Dermis microvascular lymphatic vessel endothelial cell (primary cell): ENCODE measurements around the gene RNF128. TPM values are rescaled to one million over a fixed set of nuclear protein-coding genes. Genes with fewer than 3 reads are reported as not detected.
"Not testable (repeated sequence)": the region's sequence is repeated elsewhere in the genome, so short reads cannot be mapped to it uniquely, and the experiment has no call there.

Experiments
- DNase-seq, 2 donors: peaks; one replicate each; pipeline versions ENCODE4 v3.0.0 to v3.0.0-alpha.2; 2010; ENCODE audit warnings: low read depth in 2 of 2
- total RNA-seq: library from RNA; depleted of rRNA; stranded (reverse); fragments of >200 nt; gene quantifications from 2 replicates; pipeline ENCODE4 v1.2.1, GENCODE V29; 2014

The RNF128 gene
- total RNA-seq, 1 donor from 2014 or later: not detected

DNA sequence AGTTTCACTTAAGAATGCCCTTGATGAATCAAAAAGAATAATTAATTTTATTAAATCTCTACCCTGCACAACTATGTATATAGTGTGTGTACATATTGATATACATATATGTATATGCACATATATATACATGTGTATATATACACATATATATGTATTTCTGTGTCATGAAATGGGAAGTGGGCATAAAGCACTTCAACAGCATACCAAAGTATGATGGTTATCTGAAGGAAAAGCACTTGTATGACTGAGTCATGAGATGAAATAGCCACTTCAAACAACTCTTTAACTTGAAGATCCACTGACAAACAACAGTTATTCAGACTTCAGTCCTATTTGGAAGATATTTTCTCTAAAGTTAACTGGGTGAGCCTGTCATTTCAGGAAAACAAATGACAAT is 16.3 kb downstream of the RNF128 start:
- DNase-seq: no peak

- no peak for DNase-seq
Measured at GRCh38 chrX:106748377-106748776, 21.9 kb downstream of the RNF128 start.

DNA sequence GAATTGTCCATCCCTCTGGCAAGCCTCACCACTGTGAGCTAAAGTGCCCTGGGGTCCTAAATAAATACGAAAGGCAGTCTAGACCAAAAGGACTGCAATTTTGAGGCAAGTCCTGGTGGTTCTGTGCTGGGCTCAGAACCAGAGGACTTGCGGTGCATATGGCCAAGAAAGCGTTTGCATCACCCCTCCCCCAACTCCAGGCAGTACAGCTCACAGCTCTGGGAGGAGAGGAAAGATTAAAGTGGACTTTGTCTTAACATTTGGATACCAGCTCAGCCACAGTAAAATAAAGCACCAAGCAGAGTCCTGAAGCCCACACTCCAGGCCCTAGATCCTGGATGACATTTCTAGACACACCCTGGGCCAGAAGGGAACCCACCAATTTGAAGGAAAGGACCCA is 24.9 kb downstream of the RNF128 start:
- no peak for DNase-seq

DNA sequence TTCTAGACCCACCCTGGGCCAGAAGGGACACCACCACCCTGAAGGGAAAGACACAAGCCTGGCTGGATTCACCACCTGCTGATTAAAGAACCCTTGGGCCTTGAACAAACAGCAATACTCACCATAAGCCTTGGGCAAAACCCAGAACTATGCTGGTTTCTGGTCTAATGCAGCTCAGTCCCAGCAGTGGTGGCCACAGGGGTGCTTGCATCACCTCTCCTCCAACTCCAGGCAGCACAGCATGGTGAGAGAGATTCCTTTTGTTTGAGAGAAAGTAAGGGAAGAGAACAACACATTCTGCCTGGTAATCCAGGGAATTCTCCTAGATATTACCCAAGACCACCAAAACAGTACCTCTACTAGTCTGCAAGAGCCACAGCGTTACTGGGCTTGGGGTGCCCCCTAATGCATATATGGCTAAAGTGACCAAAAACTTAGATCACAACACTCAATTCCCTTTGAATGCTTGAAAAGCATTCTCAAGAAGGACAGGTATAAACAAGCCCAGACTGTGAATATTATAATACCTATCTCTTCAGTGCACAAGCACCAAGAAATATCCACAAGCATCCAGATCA is 25.7 kb downstream of the RNF128 start:
- DNase-seq: no peak

DNA sequence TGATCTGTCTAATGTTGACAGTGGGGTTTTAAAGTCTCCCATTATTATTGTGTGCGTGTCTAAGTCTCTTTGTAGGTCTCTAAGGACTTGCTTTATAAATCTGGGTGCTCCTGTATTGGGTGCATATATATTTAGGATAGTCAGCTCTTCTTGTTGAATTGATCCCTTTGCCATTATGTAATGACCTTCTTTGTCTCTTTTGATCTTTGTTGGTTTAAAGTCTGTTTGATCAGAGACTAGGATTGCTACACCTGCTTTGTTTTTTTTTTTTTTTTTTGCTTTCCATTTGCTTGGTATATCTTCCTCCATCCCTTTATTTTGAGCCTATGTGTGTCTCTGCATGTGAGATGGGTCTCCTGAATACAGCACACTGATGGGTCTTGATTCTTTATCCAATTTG is 42.8 kb downstream of the RNF128 start:
- DNase-seq: not testable (repeated sequence)

- DNase-seq: no peak
Measured at GRCh38 chrX:106774981-106775380, 48.5 kb downstream of the RNF128 start.

DNA sequence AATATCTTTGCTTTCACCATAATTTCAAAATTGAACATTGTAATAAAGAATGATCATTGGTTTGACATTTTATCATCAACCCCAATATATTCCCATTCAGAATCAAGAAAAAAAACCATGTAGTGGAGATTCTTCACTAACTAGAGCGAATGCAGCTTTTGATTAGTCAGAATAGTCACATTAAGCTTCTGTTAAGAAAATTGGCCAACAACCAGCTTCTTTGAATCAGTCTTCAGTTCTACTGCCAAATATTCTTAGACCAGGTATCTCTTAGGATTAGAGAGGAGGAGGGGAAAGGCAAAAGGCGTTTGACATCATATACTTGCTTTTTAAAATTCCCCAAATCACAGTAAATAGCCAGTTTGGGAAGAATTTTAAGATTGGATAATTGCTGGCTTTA is 53.8 kb downstream of the RNF128 start:
- DNase-seq: no peak

GRCh38 chrX:106780664-106781377 is 54.3 kb downstream of the RNF128 start:
- DNase-seq: no peak

- DNase-seq: no peak
Measured at GRCh38 chrX:106783716-106784115, 57.2 kb downstream of the RNF128 start.

DNA sequence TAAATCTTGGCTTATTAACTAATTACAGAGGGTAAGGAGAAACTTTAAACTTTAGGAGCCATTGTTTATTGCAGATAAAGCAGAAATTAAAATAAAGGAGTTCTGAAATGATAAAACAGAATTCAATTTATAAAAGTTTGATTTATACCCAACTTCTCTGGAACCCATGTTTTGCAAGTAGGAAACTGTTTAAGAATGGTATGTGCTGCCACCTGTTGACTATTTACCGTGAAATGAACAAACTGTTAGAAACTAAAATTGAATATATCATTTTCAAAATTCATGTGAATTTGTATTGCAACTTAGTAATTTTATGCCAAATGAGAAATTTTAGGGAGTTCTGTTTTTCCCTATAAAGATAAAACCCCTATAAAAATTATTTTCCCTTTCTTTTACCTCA is 65.0 kb downstream of the RNF128 start:
- DNase-seq: peak in 1 of 2 donors; percentile 6

- DNase-seq: peak in 1 of 2 donors; percentile 0
Measured at GRCh38 chrX:106802063-106802387, 75.5 kb downstream of the RNF128 start.

GRCh38 chrX:106802388-106803275 is 76.1 kb downstream of the RNF128 start, which contains the start of gene TBC1D8B:
Gene TBC1D8B, plus strand, starts transcription at chrX:106802673. Its CDS starts 181 bp downstream, at chrX:106802854.
- DNase-seq: peak; percentile 83 to 92

DNA sequence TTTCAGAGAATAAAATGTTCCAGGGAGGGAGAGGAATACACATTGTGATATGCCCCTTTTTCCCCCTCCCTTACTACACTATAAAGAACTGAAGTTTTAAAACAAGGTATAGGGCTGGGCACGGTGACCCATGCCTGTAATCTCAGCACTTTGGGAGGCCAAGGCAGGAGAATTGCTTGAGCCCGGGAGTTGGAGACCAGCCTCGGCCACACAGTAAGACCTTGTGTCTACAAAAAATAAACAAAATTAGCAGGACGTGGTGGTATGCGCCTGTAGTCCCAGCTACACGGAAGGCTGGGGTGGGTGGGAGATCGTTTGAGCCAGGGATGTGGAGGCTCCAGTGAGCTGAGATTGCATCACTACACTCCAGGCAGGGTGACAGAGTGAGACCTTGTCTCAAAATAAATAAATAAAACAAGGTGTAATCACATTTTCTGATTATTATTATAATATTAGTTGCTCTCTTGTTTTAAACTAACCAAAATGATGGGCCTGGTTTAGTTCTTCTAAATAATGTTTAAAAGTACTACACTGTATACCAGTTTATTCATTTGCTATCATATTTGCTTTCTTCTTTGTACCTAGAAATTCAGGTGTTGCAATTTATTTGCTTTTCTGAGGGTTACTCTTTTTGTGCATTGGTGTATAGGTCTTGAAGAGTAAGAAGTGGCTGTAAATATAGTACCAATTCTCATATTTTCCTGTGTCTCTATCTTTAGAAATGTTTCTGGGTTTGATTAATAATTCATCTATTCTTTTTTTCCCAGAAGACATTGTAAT is 84.8 kb downstream of the RNF128 start:
- no peak for DNase-seq

DNA sequence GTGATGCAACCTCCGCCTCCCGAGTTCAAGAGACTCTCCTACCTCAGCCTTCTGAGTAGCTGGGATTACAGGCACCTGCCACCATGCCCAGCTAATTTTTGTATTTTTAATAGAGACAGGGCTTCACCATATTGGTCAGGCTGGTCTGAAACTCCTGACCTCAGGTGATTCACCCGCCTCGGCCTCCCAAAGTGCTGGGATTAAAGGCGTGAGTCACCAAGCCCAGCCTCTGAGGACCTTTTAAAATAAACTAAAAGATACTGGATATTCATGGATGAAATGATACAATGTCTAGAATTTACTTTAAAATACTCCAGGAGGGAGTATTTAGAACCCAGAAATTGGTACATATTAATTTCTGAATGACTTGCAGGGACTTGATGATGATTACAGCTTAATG is 86.4 kb downstream of the RNF128 start:
- not testable (repeated sequence) for DNase-seq

- not testable (repeated sequence) for DNase-seq
Measured at GRCh38 chrX:106814093-106814492, 87.6 kb downstream of the RNF128 start.

Other genes starting within 250 kb of the RNF128 start
- gene RADX, start 114.7 kb upstream of the RNF128 start, total RNA-seq: under 0.01 and 0.26 TPM in 2 replicates
- 2.4 and 3.5 TPM in 2 replicates for gene TBC1D8B, start 76.0 kb downstream of the RNF128 start, total RNA-seq
- not detected in 2 replicates for gene RIPPLY1, start 176.6 kb downstream of the RNF128 start, total RNA-seq
- not detected in 2 replicates for gene CLDN2, start 193.7 kb downstream of the RNF128 start, total RNA-seq